LNCaP clone FGC (cell line): Measurements from ENCODE around the gene NLN.

ENCODE experiments used
- DNase-seq: peaks from one replicate; pipeline ENCODE4 v3.0.0-alpha.2; 2011; ENCODE audit warnings: low read depth
- H3K4me3 ChIP-seq: 2 replicates; pipeline ENCODE4 v1.5.1; 2011; ENCODE audit warnings: mild to moderate bottlenecking, low read depth, low read length, control low read depth
- TF ChIP-seq, protein P1 (sequence below): IDR thresholded peaks from 2 replicates; pipeline ENCODE4 v1.5.1; 2012; ENCODE audit warnings: mild to moderate bottlenecking; ENCODE audit not compliant: control insufficient read depth, insufficient read depth; ENCODE audit errors: extremely low read depth

NLN gene

GRCh38 chr5:65830856-65831255 is 108.9 kb downstream of the NLN start:
- H3K4me3 ChIP-seq = no peak overlapping the region
- TF ChIP-seq, protein P1, sequence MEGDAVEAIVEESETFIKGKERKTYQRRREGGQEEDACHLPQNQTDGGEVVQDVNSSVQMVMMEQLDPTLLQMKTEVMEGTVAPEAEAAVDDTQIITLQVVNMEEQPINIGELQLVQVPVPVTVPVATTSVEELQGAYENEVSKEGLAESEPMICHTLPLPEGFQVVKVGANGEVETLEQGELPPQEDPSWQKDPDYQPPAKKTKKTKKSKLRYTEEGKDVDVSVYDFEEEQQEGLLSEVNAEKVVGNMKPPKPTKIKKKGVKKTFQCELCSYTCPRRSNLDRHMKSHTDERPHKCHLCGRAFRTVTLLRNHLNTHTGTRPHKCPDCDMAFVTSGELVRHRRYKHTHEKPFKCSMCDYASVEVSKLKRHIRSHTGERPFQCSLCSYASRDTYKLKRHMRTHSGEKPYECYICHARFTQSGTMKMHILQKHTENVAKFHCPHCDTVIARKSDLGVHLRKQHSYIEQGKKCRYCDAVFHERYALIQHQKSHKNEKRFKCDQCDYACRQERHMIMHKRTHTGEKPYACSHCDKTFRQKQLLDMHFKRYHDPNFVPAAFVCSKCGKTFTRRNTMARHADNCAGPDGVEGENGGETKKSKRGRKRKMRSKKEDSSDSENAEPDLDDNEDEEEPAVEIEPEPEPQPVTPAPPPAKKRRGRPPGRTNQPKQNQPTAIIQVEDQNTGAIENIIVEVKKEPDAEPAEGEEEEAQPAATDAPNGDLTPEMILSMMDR = no peak
- no peak for DNase-seq

GRCh38 chr5:65831276-65831675 is 109.3 kb downstream of the NLN start:
- H3K4me3 ChIP-seq = no peak overlapping the region
- no peak for DNase-seq
- TF ChIP-seq, protein P1 = no peak

GRCh38 chr5:65832152-65832551 is 110.1 kb downstream of the NLN start:
- no peak for DNase-seq
- TF ChIP-seq, protein P1 = no peak
- H3K4me3 ChIP-seq = no peak overlapping the region

DNA sequence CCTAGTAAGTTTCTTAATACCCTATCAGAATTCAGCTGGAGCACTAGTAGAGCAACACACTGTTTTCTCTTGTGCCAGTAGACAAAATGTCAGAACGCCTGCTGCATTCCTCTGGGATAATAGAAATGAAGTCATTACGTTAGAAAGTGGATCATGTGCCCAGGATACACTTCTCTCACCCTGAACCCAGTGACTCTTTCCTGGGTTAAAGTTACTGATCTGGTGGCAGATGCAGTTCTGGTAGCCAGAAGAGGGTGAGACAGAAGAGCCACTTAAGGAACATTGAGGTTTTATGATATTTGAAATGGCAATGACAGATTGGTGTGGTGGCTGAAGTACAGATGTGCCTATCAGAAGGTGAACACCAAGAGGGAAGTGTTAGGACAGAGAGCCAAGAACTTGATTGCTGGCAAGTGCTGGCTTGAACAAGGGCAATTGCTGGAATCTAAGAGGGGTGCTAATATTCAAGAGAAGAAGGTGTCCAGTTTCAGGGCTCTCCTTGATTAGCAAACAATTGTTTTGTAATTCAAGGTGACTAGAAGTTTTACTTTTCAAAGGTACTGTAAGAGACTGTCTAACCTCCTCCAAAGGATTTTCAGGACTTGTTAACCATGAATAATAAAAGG is 110.7 kb downstream of the NLN start:
- DNase-seq = no peak
- TF ChIP-seq, protein P1 = no peak
- H3K4me3 ChIP-seq = no peak overlapping the region

DNA sequence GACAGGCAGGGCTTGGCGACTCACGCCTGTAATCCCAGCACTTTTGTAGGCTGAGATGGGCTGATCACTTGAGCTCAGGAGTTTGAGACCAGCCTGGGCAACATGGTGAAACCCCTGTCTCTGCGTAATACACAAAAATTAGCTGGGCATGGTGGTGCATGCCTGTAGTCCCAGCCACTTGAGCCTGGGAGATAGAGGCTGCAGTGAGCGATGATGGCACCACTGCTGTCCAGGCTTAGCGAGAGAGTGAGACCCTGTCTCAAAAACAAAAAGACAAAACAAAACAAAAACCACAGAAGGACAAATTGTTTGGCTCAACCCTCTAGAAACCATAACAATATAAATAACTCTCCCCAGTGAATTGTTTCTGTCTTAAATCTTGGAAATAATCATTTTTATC is 111.8 kb downstream of the NLN start:
- DNase-seq = no peak
- TF ChIP-seq, protein P1 = no peak
- H3K4me3 ChIP-seq = no peak overlapping the region

DNA sequence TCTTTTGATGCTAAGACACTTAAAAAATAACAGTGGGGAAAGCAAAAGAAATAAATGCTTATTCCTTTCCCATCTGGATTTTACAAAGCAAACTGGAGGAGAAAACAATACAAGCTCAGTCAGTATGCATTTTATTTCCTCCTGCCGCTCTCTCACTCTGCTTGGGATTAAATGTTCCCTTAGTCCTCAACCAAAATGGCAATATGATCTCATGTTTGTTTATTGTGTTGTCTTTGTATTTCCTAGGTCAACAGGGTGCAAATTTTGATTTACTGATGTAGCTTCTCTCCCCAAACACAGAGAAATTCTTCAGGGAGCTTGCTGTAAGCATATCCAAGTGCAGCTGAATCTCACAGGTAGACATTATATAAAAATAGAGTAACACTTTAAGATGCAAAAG is 112.3 kb downstream of the NLN start:
- H3K4me3 ChIP-seq = no peak overlapping the region
- DNase-seq = no peak
- TF ChIP-seq, protein P1 = no peak

DNA sequence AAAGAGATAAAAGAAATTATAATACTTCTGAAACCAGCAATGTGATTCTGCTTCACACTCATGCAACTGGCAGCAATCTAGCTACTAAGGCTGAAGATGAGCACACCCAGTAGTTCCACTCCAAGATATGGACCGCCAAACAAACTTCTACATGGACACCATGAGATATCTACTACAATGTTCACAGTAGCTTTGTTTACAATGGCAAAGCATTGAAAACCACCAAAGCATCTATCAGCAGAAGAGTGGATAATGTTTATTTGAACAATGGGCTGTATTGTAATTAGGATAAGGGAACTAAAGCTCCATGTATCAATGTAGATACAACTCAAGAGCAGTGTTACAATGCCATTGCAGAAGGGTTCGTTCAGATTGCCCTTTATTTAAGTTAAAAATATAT is 113.2 kb downstream of the NLN start:
- H3K4me3 ChIP-seq = no peak overlapping the region

More for the DNA sequence above, 113.2 kb downstream of the NLN start:
- TF ChIP-seq, protein P1 = no peak
- DNase-seq = no peak
